ENCODE data around the gene TENM4. TPM values are rescaled to one million over a fixed set of nuclear protein-coding genes. Genes with fewer than 3 reads are reported as not detected.

Gene TENM4
- total and polyA plus RNA-seq, 4 donors: 0.02 to 0.33 (median 0.14) TPM

GRCh38 chr11:79402912-79403311 is 37.9 kb downstream of the TENM4 start (continued):
- TF ChIP-seq CTCF (IDR thresholded peaks at IDR 0.05; ENCODE audit: low read depth, low read length, missing input control): no peak
- TF ChIP-seq SP1 (IDR thresholded peaks at IDR 0.05): no peak
- no peak for TF ChIP-seq EGR1 (IDR thresholded peaks at IDR 0.05; ENCODE audit: low read depth in 2 of 2)

- TF ChIP-seq RAD21 (IDR thresholded peaks at IDR 0.05) (peak; percentile 65 to 76), CTCF (IDR thresholded peaks at IDR 0.05; ENCODE audit: low read depth, low read length, missing input control) (peak; percentile 52), ATF3 (IDR thresholded peaks at IDR 0.05) (no peak), EGR1 (IDR thresholded peaks at IDR 0.05; ENCODE audit: low read depth in 2 of 2) (no peak), ZBTB33 (IDR thresholded peaks at IDR 0.05) (no peak), SP1 (IDR thresholded peaks at IDR 0.05) (no peak), JUND (IDR thresholded peaks at IDR 0.05) (no peak)
- no peaks in the 10 kb centered on the region for H3K4me1 ChIP-seq (ENCODE audit: control insufficient read depth in 4 of 4, insufficient read depth in 4 of 4, low read length in 3 of 4)
- H3K4me3 ChIP-seq (ENCODE audit: low read depth in 1 of 3, low read length in 3 of 3): no peak overlapping the region
- WGBS: 62% methylated on average over 4 of the region's 4 CpGs
- no peaks in the 10 kb centered on the region for H3K36me3 ChIP-seq (ENCODE audit: control insufficient read depth in 4 of 4, insufficient read depth in 3 of 4, low read depth in 1 of 4, low read length in 3 of 4)
- no peaks in the 10 kb centered on the region for H3K9me3 ChIP-seq (ENCODE audit: control insufficient read depth in 4 of 4, low read length in 3 of 4)
- peaks cover 0 to 3% (median 2%) of the 10 kb centered on the region in 4 donors for H3K27me3 ChIP-seq (ENCODE audit: control insufficient read depth in 4 of 4, insufficient read depth in 4 of 4, low read length in 3 of 4)
- H3K27ac ChIP-seq (ENCODE audit: low read depth in 1 of 2, low read length in 2 of 2): no peak overlapping the region
- no peak for DNase-seq (ENCODE audit: low spot score)
- no peak overlapping the region for H3K9ac ChIP-seq (ENCODE audit: low read depth in 1 of 2, low read length in 2 of 2)
Measured at GRCh38 chr11:79400717-79401330, 40.0 kb downstream of the TENM4 start.

- peaks cover 0 to 3% (median 2%) of the 10 kb centered on the region in 4 donors for H3K27me3 ChIP-seq (ENCODE audit: control insufficient read depth in 4 of 4, insufficient read depth in 4 of 4, low read length in 3 of 4)
- H3K9ac ChIP-seq (ENCODE audit: low read depth in 1 of 2, low read length in 2 of 2): no peak overlapping the region
- no peaks in the 10 kb centered on the region for H3K4me1 ChIP-seq (ENCODE audit: control insufficient read depth in 4 of 4, insufficient read depth in 4 of 4, low read length in 3 of 4)
- no peaks in the 10 kb centered on the region for H3K36me3 ChIP-seq (ENCODE audit: control insufficient read depth in 4 of 4, insufficient read depth in 3 of 4, low read depth in 1 of 4, low read length in 3 of 4)
- no peaks in the 10 kb centered on the region for H3K9me3 ChIP-seq (ENCODE audit: control insufficient read depth in 4 of 4, low read length in 3 of 4)
- TF ChIP-seq SP1 (IDR thresholded peaks at IDR 0.05) (no peak), HNF4A (conservative IDR thresholded peaks at IDR 0.05) (no peak), REST (IDR thresholded peaks at IDR 0.05) (no peak), GABPA (IDR thresholded peaks at IDR 0.05 in 1 of 2, conservative IDR thresholded peaks at IDR 0.05 in 1 of 2) (no peak), HNF4G (IDR thresholded peaks at IDR 0.05) (no peak), RXRA (IDR thresholded peaks at IDR 0.05) (no peak), MAX (IDR thresholded peaks at IDR 0.05) (no peak), TAF1 (conservative IDR thresholded peaks at IDR 0.05) (no peak), NR2F2 (IDR thresholded peaks at IDR 0.05) (no peak)
- H3K27ac ChIP-seq (ENCODE audit: low read depth in 1 of 2, low read length in 2 of 2): no peak overlapping the region
- H3K4me3 ChIP-seq (ENCODE audit: low read depth in 1 of 3, low read length in 3 of 3): no peak overlapping the region
- 43% methylated on average over 2 of the region's 2 CpGs for WGBS
- DNase-seq (ENCODE audit: low spot score): no peak
Measured at GRCh38 chr11:79400206-79400605, 40.6 kb downstream of the TENM4 start.
